Hepatocyte (in vitro differentiated cells): ENCODE data around the gene ZBTB37.

Source experiments
- EZH2phosphoT487 ChIP-seq: fragments of 200-600 bp; sonication (generic); IDR thresholded peaks from one replicate; pipeline ENCODE4 v1.6.1; 2018; ENCODE audit warnings: antibody characterized with exemption, mild to moderate bottlenecking, low read depth, moderate library complexity; ENCODE audit not compliant: unreplicated experiment, severe bottlenecking
- TF ChIP-seq, protein P1 (sequence below): fragments of 200-600 bp; sonication (generic); IDR thresholded peaks from 2 replicates; pipeline ENCODE4 v1.5.1; 2016; ENCODE audit warnings: antibody characterized with exemption, mild to moderate bottlenecking; ENCODE audit not compliant: poor library complexity

DNA sequence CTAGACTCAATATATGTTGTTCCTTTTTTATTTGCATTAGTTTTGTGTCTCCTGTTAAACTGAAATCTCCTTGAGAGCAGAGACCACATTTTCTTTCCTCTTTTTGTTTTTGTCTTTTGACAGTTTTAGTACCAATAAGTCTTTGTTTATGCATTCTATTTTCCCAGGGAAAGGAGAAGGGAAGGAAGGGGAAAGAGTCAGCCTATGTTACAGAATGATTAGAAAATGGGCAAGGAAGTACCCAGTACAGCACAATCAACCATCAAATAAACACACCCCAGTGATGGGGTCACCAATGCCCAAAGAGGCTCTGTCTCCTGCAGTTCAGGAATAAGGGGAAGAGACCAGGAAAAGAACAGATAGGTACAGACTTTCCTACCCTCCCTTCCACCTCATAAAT lies 10.1 kb downstream of the ZBTB37 start:
- TF ChIP-seq, protein P1, sequence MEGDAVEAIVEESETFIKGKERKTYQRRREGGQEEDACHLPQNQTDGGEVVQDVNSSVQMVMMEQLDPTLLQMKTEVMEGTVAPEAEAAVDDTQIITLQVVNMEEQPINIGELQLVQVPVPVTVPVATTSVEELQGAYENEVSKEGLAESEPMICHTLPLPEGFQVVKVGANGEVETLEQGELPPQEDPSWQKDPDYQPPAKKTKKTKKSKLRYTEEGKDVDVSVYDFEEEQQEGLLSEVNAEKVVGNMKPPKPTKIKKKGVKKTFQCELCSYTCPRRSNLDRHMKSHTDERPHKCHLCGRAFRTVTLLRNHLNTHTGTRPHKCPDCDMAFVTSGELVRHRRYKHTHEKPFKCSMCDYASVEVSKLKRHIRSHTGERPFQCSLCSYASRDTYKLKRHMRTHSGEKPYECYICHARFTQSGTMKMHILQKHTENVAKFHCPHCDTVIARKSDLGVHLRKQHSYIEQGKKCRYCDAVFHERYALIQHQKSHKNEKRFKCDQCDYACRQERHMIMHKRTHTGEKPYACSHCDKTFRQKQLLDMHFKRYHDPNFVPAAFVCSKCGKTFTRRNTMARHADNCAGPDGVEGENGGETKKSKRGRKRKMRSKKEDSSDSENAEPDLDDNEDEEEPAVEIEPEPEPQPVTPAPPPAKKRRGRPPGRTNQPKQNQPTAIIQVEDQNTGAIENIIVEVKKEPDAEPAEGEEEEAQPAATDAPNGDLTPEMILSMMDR, result no peak
- no peak for TF ChIP-seq EZH2phosphoT487
